PC-9 (cell line): ENCODE measurements around the gene BRF1. TPM values are rescaled to one million over a fixed set of nuclear protein-coding genes. Genes with fewer than 3 reads are reported as not detected.
"Not testable (repeated sequence)": the region's sequence is repeated elsewhere in the genome, so short reads cannot be mapped to it uniquely, and the experiment has no call there.

Experiments
- BruUV-seq: library from RNA; stranded (reverse); fragments of 400-500 nt; replicated peaks from 2 replicates; lab custom pipeline; 2021; lab: Mats Ljungman, UMichigan
- CTCF ChIA-PET: fragments of 300-600 bp; sonication (Branson Sonifier 250); formaldehyde crosslinking; loops from one replicate; lab custom pipeline; 2022; ENCODE audit warnings: antibody characterized with exemption; lab: Charles Lee
- POLR2A ChIA-PET: fragments of 300-600 bp; sonication (Branson Sonifier 250); formaldehyde crosslinking; loops from one replicate; lab custom pipeline; 2022; ENCODE audit warnings: antibody characterized with exemption; ENCODE audit not compliant: unreplicated experiment; lab: Charles Lee
- DNase-seq, 2 experiments: peaks; one replicate each; pipeline versions ENCODE4 v3.0.0 to v3.0.0-alpha.2; 2015 to 2022; ENCODE audit warnings: mixed read lengths in 1 of 2
- H2AFZ ChIP-seq: fragments of 200-600 bp; sonication (generic); 2 replicates; pipeline ENCODE4 v1.8.1; 2017; ENCODE audit warnings: antibody characterized with exemption
- H3F3A ChIP-seq: fragments of 200-600 bp; sonication (generic); 2 replicates; pipeline ENCODE4 v1.8.1; 2017; ENCODE audit warnings: antibody characterized with exemption, mild to moderate bottlenecking, low read depth; ENCODE audit not compliant: insufficient read depth
- H3K27ac ChIP-seq: fragments of 200-600 bp; sonication (generic); 2 replicates; pipeline ENCODE4 v1.6.1; 2016; ENCODE audit warnings: mixed run types
- H3K27me3 ChIP-seq: fragments of 200-600 bp; sonication (generic); 2 replicates; pipeline ENCODE4 v1.6.1; 2016; ENCODE audit warnings: low read depth, mixed run types; ENCODE audit not compliant: insufficient read depth
- H3K36me3 ChIP-seq: fragments of 200-600 bp; sonication (generic); 2 replicates; pipeline ENCODE4 v1.6.1; 2016; ENCODE audit warnings: low read depth, mixed run types
- H3K4me1 ChIP-seq: fragments of 200-600 bp; sonication (generic); replicated peaks from 2 replicates; pipeline ENCODE4 v1.6.1; 2016; ENCODE audit warnings: mixed run types; ENCODE audit not compliant: insufficient read depth
- H3K4me2 ChIP-seq: fragments of 200-600 bp; sonication (generic); 2 replicates; pipeline ENCODE4 v1.6.1; 2017; ENCODE audit warnings: mixed run types
- H3K4me3 ChIP-seq: fragments of 200-600 bp; sonication (generic); 2 replicates; pipeline ENCODE4 v1.6.1; 2016; ENCODE audit warnings: mixed run types
- H3K79me2 ChIP-seq: fragments of 200-600 bp; sonication (generic); 2 replicates; pipeline ENCODE4 v1.6.1; 2017; ENCODE audit warnings: low read depth, mixed run types
- H3K9me2 ChIP-seq: fragments of 200-600 bp; sonication (generic); 2 replicates; pipeline ENCODE4 v1.8.1; 2017; ENCODE audit warnings: mild to moderate bottlenecking; ENCODE audit not compliant: insufficient read depth
- H3K9me3 ChIP-seq: fragments of 200-600 bp; sonication (generic); 2 replicates; pipeline ENCODE4 v1.8.1; 2016; ENCODE audit warnings: low read depth; ENCODE audit not compliant: insufficient read depth
- H4K20me1 ChIP-seq: fragments of 200-600 bp; sonication (generic); 2 replicates; pipeline ENCODE4 v1.8.1; 2017; ENCODE audit not compliant: insufficient read depth
- CTCF ChIP-seq: fragments of 200-600 bp; sonication (generic); conservative IDR thresholded peaks from 2 replicates; pipeline ENCODE4 v1.6.1; 2017; ENCODE audit warnings: mixed run types, antibody characterized with exemption, mild to moderate bottlenecking, moderate library complexity
- EZH2 ChIP-seq: fragments of 200-600 bp; sonication (generic); IDR thresholded peaks from 2 replicates; pipeline ENCODE4 v1.8.0; 2017; ENCODE audit warnings: antibody characterized with exemption, low read depth
- intact Hi-C: fragments of 100-400 bp; cut with micrococcal nuclease; formaldehyde crosslinking; loops from one replicate; pipeline ENCODE4 v1.10.0; 2022; ENCODE audit not compliant: unreplicated experiment
- total RNA-seq: library from RNA; stranded (reverse); gene quantifications from 2 replicates; pipeline ENCODE4 v1.2.3, GENCODE V29; 2021

The BRF1 gene
- total RNA-seq, 1 experiment from 2014 or later, result 24.8 TPM

GRCh38 chr14:105329411-105330150, 28.8 kb upstream of the BRF1 start:
- Histone ChIP-seq H3K9me3 (no peaks in the 10 kb centered on the region), H3K4me2 (no peak overlapping the region), H3K4me1 (no peaks in the 10 kb centered on the region), H3K36me3 (no peaks in the 10 kb centered on the region), H3K27me3 (no peaks in the 10 kb centered on the region), H3K4me3 (no peak overlapping the region), H2AFZ (no peak overlapping the region), H3K9me2 (no peaks in the 10 kb centered on the region), H4K20me1 (peaks cover 23% of the 10 kb centered on the region), H3K79me2 (no peaks in the 10 kb centered on the region), H3F3A (no peaks in the 10 kb centered on the region), H3K27ac (no peak overlapping the region)
- ChIA-PET POLR2A (no interaction called here), CTCF (no interaction called here)
- TF ChIP-seq CTCF, result no peak
- intact Hi-C loops, result no loop called here
- DNase-seq, result no peak
- BruUV-seq, result no TSS peak

DNA sequence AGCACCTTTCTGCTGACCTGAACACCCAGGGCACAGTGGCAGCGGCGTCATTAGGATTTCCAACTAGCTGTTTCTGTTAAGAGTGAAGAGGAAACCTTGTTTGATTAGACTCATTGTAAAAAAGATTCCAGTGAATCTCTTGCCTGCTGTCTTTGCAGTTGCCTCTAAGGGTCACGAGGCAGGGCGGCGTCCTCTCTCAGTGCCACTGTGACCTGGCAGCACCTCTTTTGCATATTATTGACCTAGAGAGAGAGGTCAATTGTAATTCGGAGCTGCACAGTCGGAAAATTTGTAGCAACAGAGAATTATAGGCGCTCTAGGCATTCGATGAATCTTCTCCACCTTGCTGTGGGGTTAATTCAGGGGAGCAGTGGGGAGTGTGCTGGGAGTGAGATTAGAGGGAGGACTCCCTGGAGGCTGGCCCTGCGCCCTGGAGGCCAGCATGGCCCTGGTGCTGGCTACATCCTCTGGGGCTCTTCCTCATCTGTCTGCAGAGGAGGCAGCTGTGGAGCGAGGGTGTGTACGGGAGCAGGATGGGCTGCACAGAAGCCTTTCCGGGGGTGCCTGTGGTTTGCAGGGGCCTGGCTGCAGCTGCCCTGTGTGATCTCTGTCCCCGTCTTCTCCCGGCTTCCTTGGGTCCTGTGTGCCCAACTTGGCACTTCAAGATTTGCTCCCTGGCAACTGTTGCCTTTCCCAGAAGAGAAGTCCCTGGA, 28.0 kb upstream of the BRF1 start:
- CTCF ChIA-PET, result no interaction called here

DNA sequence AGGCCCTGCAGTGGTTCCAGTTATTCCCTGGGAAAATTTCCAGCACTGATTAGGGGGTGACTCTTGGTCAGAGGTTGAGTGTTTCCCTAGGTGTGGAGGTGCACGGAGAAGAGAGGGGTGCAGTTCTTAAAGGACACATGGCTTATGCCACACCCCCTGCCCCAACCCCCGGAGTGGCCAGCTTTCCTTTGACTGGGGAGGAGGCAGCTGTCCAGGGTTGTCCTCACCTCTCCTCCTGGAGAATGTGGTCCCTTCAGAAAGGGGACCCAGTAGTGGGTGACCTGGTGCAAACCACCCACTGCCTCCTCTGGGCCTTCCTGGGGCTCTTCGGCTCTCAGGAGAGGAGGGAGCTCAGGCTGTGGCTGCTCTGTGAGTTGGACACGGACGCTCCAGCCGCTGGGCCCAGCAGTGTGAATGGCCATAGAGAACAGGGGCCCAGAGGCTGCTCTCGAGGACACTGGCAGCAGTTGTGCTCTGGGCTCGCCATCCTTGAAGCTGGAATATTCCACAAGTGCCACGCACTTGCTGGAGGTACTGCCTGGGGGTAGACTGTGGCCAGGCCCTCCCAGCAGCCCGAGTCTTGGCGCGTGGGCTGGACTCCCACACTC, 27.4 kb upstream of the BRF1 start:
- Histone ChIP-seq H3K4me2 (no peak overlapping the region), H4K20me1 (peaks cover 20% of the 10 kb centered on the region), H3K9me3 (no peaks in the 10 kb centered on the region), H3K4me3 (no peak overlapping the region), H2AFZ (no peak overlapping the region), H3K9me2 (no peaks in the 10 kb centered on the region), H3K36me3 (no peaks in the 10 kb centered on the region), H3F3A (no peaks in the 10 kb centered on the region), H3K27ac (no peak overlapping the region), H3K4me1 (no peaks in the 10 kb centered on the region), H3K79me2 (peaks cover 9% of the 10 kb centered on the region), H3K27me3 (no peaks in the 10 kb centered on the region)
- POLR2A ChIA-PET, result no interaction called here
- CTCF ChIA-PET, result no interaction called here
- DNase-seq, result no peak
- no peak for TF ChIP-seq EZH2
- TF ChIP-seq CTCF, result no peak
- BruUV-seq, result no TSS peak
- intact Hi-C loops, result no loop called here

More for the DNA sequence above, 28.0 kb upstream of the BRF1 start:
- TF ChIP-seq CTCF (no peak), EZH2 (no peak)
- no peaks in the 10 kb centered on the region for H3K36me3 ChIP-seq
- POLR2A ChIA-PET, result no interaction called here
- intact Hi-C loops, result no loop called here
- no peak for DNase-seq
- no peak overlapping the region for H3K4me3 ChIP-seq
- no peaks in the 10 kb centered on the region for H3K9me3 ChIP-seq
- peaks cover 3% of the 10 kb centered on the region; the same call in 1 of the 2 replicates for H3K79me2 ChIP-seq
- no peaks in the 10 kb centered on the region for H3K4me1 ChIP-seq
- H3F3A ChIP-seq, result no peaks in the 10 kb centered on the region
- peaks cover 23% of the 10 kb centered on the region for H4K20me1 ChIP-seq
- no peaks in the 10 kb centered on the region for H3K9me2 ChIP-seq
- BruUV-seq, result no TSS peak
- no peak overlapping the region for H3K27ac ChIP-seq
- no peaks in the 10 kb centered on the region for H3K27me3 ChIP-seq
- no peak overlapping the region for H2AFZ ChIP-seq
- no peak overlapping the region for H3K4me2 ChIP-seq

GRCh38 chr14:105327695-105328045, 26.9 kb upstream of the BRF1 start:
- BruUV-seq, intact Hi-C loops, CTCF ChIA-PET, H3K27me3 ChIP-seq, H3K4me2 ChIP-seq, H3K27ac ChIP-seq, H3K36me3 ChIP-seq, H3F3A ChIP-seq, H2AFZ ChIP-seq, H3K4me3 ChIP-seq, H3K9me2 ChIP-seq, DNase-seq, H3K9me3 ChIP-seq, H3K4me1 ChIP-seq: not testable (repeated sequence)
- peaks cover 14% of the 10 kb centered on the region for H3K79me2 ChIP-seq
- H4K20me1 ChIP-seq, result peaks cover 17% of the 10 kb centered on the region
- POLR2A ChIA-PET, result interaction anchor here (0.7 kb wide), 1 partner anchor 115 kb away, joined by 3 read pairs; no protein-coding TSS in a partner anchor
